NCI-H128 (cell line): ENCODE measurements around the gene PDZRN4.

Source experiments
- DNase-seq: peaks from one replicate; lab custom pipeline; 2025; ENCODE audit not compliant: unreplicated experiment; lab: John Stamatoyannopoulos, UW

The PDZRN4 gene

GRCh38 chr12:41348198-41348597, 160.1 kb downstream of the PDZRN4 start:
- no peak for DNase-seq

GRCh38 chr12:41356181-41356580, 168.1 kb downstream of the PDZRN4 start:
- no peak for DNase-seq

- no peak for DNase-seq
Measured at GRCh38 chr12:41361738-41362137, 173.6 kb downstream of the PDZRN4 start.

- DNase-seq, result no peak
Measured at GRCh38 chr12:41362510-41362909, 174.4 kb downstream of the PDZRN4 start.

GRCh38 chr12:41362931-41363330, 174.8 kb downstream of the PDZRN4 start:
- no peak for DNase-seq

GRCh38 chr12:41364211-41364610, 176.1 kb downstream of the PDZRN4 start:
- no peak for DNase-seq

GRCh38 chr12:41365653-41366171, 177.6 kb downstream of the PDZRN4 start:
- no peak for DNase-seq

GRCh38 chr12:41367726-41368405, 179.7 kb downstream of the PDZRN4 start:
- DNase-seq, result no peak

GRCh38 chr12:41380878-41381277, 192.8 kb downstream of the PDZRN4 start:
- DNase-seq, result no peak

- DNase-seq, result no peak
Measured at GRCh38 chr12:41402801-41403200, 214.7 kb downstream of the PDZRN4 start.

GRCh38 chr12:41407232-41407799, 219.2 kb downstream of the PDZRN4 start:
- DNase-seq, result no peak

GRCh38 chr12:41409628-41410027, 221.5 kb downstream of the PDZRN4 start:
- DNase-seq, result no peak

- no peak for DNase-seq
Measured at GRCh38 chr12:41418586-41418985, 230.5 kb downstream of the PDZRN4 start.

- peak; percentile 61 for DNase-seq
Measured at GRCh38 chr12:41419131-41419893, 231.2 kb downstream of the PDZRN4 start.

GRCh38 chr12:41424651-41425050, 236.5 kb downstream of the PDZRN4 start:
- no peak for DNase-seq

GRCh38 chr12:41433460-41433859, 245.3 kb downstream of the PDZRN4 start:
- DNase-seq, result no peak

- DNase-seq, result no peak
Measured at GRCh38 chr12:41436076-41436475, 248.0 kb downstream of the PDZRN4 start.

- DNase-seq, result no peak
Measured at GRCh38 chr12:41437563-41437962, 249.4 kb downstream of the PDZRN4 start.

- DNase-seq, result no peak
Measured at GRCh38 chr12:41438854-41439541, 250.9 kb downstream of the PDZRN4 start.

GRCh38 chr12:41439801-41440200, 251.7 kb downstream of the PDZRN4 start:
- DNase-seq, result no peak

GRCh38 chr12:41441180-41441579, 253.1 kb downstream of the PDZRN4 start:
- DNase-seq, result no peak
